Nephron (organoid): Measurements from ENCODE around the gene HOXD10.

Source experiments
- H3K27ac Mint-ChIP-seq, 3 experiments: 2 replicates each; pipeline ENCODE4 v1.8.0; 2020; ENCODE audit warnings: mixed read lengths in 3 of 3, mild to moderate bottlenecking in 2 of 3, moderate library complexity in 1 of 3
- H3K27me3 Mint-ChIP-seq: 2 replicates; pipeline ENCODE4 v1.8.0; 2021; ENCODE audit warnings: low read depth, mild to moderate bottlenecking, moderate library complexity, mixed read lengths
- H3K36me3 Mint-ChIP-seq: 2 replicates; pipeline ENCODE4 v1.8.0; 2020; ENCODE audit warnings: low read depth, mixed read lengths
- H3K4me1 Mint-ChIP-seq: 2 replicates; pipeline ENCODE4 v1.8.0; 2020; ENCODE audit warnings: mixed read lengths
- H3K4me3 Mint-ChIP-seq, 3 experiments: 2 replicates each; pipeline ENCODE4 v1.8.0; 2020; ENCODE audit warnings: mild to moderate bottlenecking in 3 of 3, mixed read lengths in 3 of 3, moderate library complexity in 2 of 3
- H3K9me3 Mint-ChIP-seq: 2 replicates; pipeline ENCODE4 v1.8.0; 2020; ENCODE audit warnings: mixed read lengths
- TF ChIP-seq, protein P1 (sequence below), 3 experiments: fragments of 200-600 bp; sonication (generic); IDR thresholded peaks; one replicate each; pipeline ENCODE4 v1.5.0; 2021; ENCODE audit warnings: antibody characterized with exemption in 3 of 3; ENCODE audit not compliant: unreplicated experiment in 3 of 3

The HOXD10 gene

DNA sequence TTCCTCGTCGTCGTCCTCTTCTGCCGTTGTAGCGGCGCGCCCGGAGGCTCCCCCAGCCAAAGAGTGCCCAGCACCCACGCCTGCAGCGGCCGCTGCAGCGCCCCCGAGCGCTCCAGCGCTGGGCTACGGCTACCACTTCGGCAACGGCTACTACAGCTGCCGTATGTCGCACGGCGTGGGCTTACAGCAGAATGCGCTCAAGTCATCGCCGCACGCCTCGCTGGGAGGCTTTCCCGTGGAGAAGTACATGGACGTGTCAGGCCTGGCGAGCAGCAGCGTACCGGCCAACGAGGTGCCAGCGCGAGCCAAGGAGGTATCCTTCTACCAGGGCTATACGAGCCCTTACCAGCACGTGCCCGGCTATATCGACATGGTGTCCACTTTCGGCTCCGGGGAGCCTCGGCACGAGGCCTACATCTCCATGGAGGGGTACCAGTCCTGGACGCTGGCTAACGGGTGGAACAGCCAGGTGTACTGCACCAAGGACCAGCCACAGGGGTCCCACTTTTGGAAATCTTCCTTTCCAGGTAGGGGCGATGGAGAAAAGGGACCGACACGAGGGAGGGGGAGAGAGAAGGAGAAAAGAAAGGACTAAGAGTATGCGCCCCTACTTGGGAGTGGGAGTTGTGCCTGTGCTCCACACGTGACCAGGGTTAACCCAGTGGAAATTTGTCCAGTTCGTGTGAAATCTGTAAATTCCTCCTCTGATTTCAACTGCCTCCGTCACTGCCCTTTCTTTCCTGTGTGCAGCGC lies 23.3 kb upstream of the HOXD10 start:
- Mint-ChIP-seq H3K4me3 (peak overlapping the region; percentile 22 to 78 (median 52)), H3K36me3 (no peaks in the 10 kb centered on the region), H3K4me1 (peaks cover 28% of the 10 kb centered on the region), H3K27ac (no peak overlapping the region), H3K27me3 (peaks cover 96% of the 10 kb centered on the region), H3K9me3 (no peaks in the 10 kb centered on the region)
- TF ChIP-seq, protein P1, sequence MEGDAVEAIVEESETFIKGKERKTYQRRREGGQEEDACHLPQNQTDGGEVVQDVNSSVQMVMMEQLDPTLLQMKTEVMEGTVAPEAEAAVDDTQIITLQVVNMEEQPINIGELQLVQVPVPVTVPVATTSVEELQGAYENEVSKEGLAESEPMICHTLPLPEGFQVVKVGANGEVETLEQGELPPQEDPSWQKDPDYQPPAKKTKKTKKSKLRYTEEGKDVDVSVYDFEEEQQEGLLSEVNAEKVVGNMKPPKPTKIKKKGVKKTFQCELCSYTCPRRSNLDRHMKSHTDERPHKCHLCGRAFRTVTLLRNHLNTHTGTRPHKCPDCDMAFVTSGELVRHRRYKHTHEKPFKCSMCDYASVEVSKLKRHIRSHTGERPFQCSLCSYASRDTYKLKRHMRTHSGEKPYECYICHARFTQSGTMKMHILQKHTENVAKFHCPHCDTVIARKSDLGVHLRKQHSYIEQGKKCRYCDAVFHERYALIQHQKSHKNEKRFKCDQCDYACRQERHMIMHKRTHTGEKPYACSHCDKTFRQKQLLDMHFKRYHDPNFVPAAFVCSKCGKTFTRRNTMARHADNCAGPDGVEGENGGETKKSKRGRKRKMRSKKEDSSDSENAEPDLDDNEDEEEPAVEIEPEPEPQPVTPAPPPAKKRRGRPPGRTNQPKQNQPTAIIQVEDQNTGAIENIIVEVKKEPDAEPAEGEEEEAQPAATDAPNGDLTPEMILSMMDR (IDR thresholded peaks at IDR 0.05; ENCODE audit: unreplicated experiment in 3 of 3), result no peak

DNA sequence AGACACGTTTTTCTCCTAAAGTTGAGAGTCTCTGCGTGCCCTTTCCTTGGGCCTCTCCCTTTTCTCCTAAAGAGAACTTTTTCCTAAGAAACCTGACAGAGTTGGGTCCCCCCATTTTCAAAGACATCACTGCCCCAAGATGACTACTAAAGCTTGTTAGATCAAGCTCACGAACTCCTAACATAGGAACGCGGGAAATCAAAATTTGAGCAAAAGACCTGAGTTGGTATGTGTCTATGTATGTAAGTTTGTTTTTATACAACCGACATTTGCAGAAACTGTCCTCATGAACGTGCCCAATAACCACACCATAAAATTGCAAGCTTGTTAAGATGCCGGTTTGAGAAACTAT lies 22.7 kb upstream of the HOXD10 start:
- TF ChIP-seq, protein P1 (IDR thresholded peaks at IDR 0.05; ENCODE audit: unreplicated experiment in 3 of 3), result no peak
- peaks cover 96% of the 10 kb centered on the region for H3K27me3 Mint-ChIP-seq
- no peak overlapping the region for H3K27ac Mint-ChIP-seq
- no peaks in the 10 kb centered on the region for H3K9me3 Mint-ChIP-seq
- H3K4me1 Mint-ChIP-seq, result peaks cover 29% of the 10 kb centered on the region
- H3K36me3 Mint-ChIP-seq, result no peaks in the 10 kb centered on the region
- peak overlapping the region; percentile 22 to 78 (median 48) for H3K4me3 Mint-ChIP-seq

GRCh38 chr2:176094349-176094748 lies 22.2 kb upstream of the HOXD10 start:
- no peak overlapping the region for H3K4me3 Mint-ChIP-seq
- TF ChIP-seq, protein P1 (IDR thresholded peaks at IDR 0.05; ENCODE audit: unreplicated experiment in 3 of 3), result no peak
- H3K27ac Mint-ChIP-seq, result no peak overlapping the region
- no peaks in the 10 kb centered on the region for H3K9me3 Mint-ChIP-seq
- no peaks in the 10 kb centered on the region for H3K36me3 Mint-ChIP-seq
- H3K4me1 Mint-ChIP-seq, result peaks cover 31% of the 10 kb centered on the region
- H3K27me3 Mint-ChIP-seq, result peaks cover 96% of the 10 kb centered on the region

GRCh38 chr2:176095421-176095820 lies 21.2 kb upstream of the HOXD10 start:
- Mint-ChIP-seq H3K9me3 (no peaks in the 10 kb centered on the region), H3K4me3 (no peak overlapping the region), H3K36me3 (no peaks in the 10 kb centered on the region), H3K27ac (no peak overlapping the region), H3K27me3 (peaks cover 96% of the 10 kb centered on the region), H3K4me1 (peaks cover 31% of the 10 kb centered on the region)
- TF ChIP-seq, protein P1 (IDR thresholded peaks at IDR 0.05; ENCODE audit: unreplicated experiment in 3 of 3), result no peak

- Mint-ChIP-seq H3K27me3 (peaks cover 96% of the 10 kb centered on the region), H3K4me3 (peak overlapping the region; percentile 23 to 77 (median 37)), H3K27ac (no peak overlapping the region), H3K36me3 (no peaks in the 10 kb centered on the region), H3K4me1 (peaks cover 31% of the 10 kb centered on the region), H3K9me3 (no peaks in the 10 kb centered on the region)
- TF ChIP-seq, protein P1 (IDR thresholded peaks at IDR 0.05; ENCODE audit: unreplicated experiment in 3 of 3), result no peak
Observed at GRCh38 chr2:176096243-176096985, 20.2 kb upstream of the HOXD10 start.
